GM12878 (cell line): Measurements from ENCODE around the gene S1PR3. TPM values are rescaled to one million over a fixed set of nuclear protein-coding genes. Genes with fewer than 3 reads are reported as not detected.

Experiments used
- ATAC-seq: fragments of 200-7000 bp; cut with Tn5 transposase; 3 replicates; pipeline ENCODE4 v1.9.1; 2020; ENCODE audit warnings: mild to moderate bottlenecking, moderate library complexity
- BruUV-seq: library from RNA; stranded (reverse); fragments of 400-500 nt; replicated peaks from 2 replicates; lab custom pipeline; 2021; lab: Mats Ljungman, UMichigan
- CTCF ChIA-PET: fragments of 300-600 bp; sonication (Branson Sonifier 250); formaldehyde crosslinking; extraction: SDS; loops from one replicate; lab custom pipeline; 2021; ENCODE audit warnings: inconsistent platforms; lab: Yijun Ruan, JAX
- POLR2A ChIA-PET: fragments of 350-600 bp; formaldehyde crosslinking; extraction: SDS; loops from one replicate; lab custom pipeline; 2021; ENCODE audit warnings: inconsistent platforms; lab: Charles Lee
- RAD21 ChIA-PET: fragments of 300-600 bp; sonication (Branson Sonifier 250); formaldehyde crosslinking; loops from one replicate; lab custom pipeline; 2023; ENCODE audit warnings: antibody characterized with exemption; ENCODE audit not compliant: unreplicated experiment; lab: Charles Lee
- SMC1A ChIA-PET: fragments of 300-600 bp; sonication (Branson Sonifier 250); formaldehyde crosslinking; loops from one replicate; lab custom pipeline; 2023; ENCODE audit not compliant: unreplicated experiment, uncharacterized antibody; lab: Charles Lee
- DNase-seq: peaks from one replicate; pipeline ENCODE4 v3.0.0-alpha.2; 2011; ENCODE audit warnings: low read depth, low spot score
- FAIRE-seq: peaks from 3 replicates; lab custom pipeline; 2011; peaks lifted over from hg19 to GRCh38; lab: Jason Lieb, UNC
- H2AFZ ChIP-seq: 2 replicates; pipeline ENCODE4 v1.6.0; 2011; ENCODE audit warnings: low read depth, low read length, control low read depth; ENCODE audit not compliant: control insufficient read depth
- H3K27ac ChIP-seq: 2 replicates; pipeline ENCODE4 v1.5.1; 2011; ENCODE audit warnings: control low read depth; ENCODE audit not compliant: control insufficient read depth, insufficient read depth
- H3K27me3 ChIP-seq, 2 experiments: replicated peaks in 1 of 2; 2 replicates each; pipeline versions ENCODE4 v1.6.0 to v1.6.1; 2011; ENCODE audit warnings: low read length in 1 of 2; ENCODE audit not compliant: control insufficient read depth in 2 of 2, insufficient read depth in 2 of 2
- H3K36me3 ChIP-seq, 2 experiments: 2 replicates each; pipeline ENCODE4 v1.5.1; 2011; ENCODE audit warnings: low read length in 1 of 2; ENCODE audit not compliant: control insufficient read depth in 2 of 2, insufficient read depth in 2 of 2
- H3K4me1 ChIP-seq: 2 replicates; pipeline ENCODE4 v1.6.1; 2011; ENCODE audit warnings: mild to moderate bottlenecking, low read length, moderate library complexity, mixed read lengths; ENCODE audit not compliant: control insufficient read depth, insufficient read depth
- H3K4me2 ChIP-seq: 2 replicates; pipeline ENCODE4 v1.6.0; 2011; ENCODE audit warnings: control low read depth; ENCODE audit not compliant: control insufficient read depth, insufficient read depth
- H3K4me3 ChIP-seq: fragments of 200-600 bp; sonication (generic); 2 replicates; pipeline ENCODE4 v1.5.1; 2016
- H3K79me2 ChIP-seq: 2 replicates; pipeline ENCODE4 v1.6.0; 2011; ENCODE audit warnings: low read length; ENCODE audit not compliant: control insufficient read depth, insufficient read depth
- H3K9ac ChIP-seq: 2 replicates; pipeline ENCODE4 v1.8.0; 2011; ENCODE audit warnings: low read length, control low read depth, mixed read lengths; ENCODE audit not compliant: control insufficient read depth, insufficient read depth
- H3K9me3 ChIP-seq: replicated peaks from 3 replicates; pipeline ENCODE4 v1.5.1; 2011; ENCODE audit warnings: mild to moderate bottlenecking, low read length; ENCODE audit not compliant: control insufficient read depth, insufficient read depth
- H4K20me1 ChIP-seq: 2 replicates; pipeline ENCODE4 v1.6.0; 2011; ENCODE audit not compliant: control insufficient read depth, insufficient read depth
- ATF7 ChIP-seq: fragments of 450-650 bp; IDR thresholded peaks from 2 replicates; pipeline ENCODE4 v1.6.1; 2016; ENCODE audit warnings: low read depth, mild to moderate bottlenecking
- BMI1 ChIP-seq: fragments of 450-650 bp; IDR thresholded peaks from 2 replicates; pipeline ENCODE4 v1.6.1; 2016; ENCODE audit warnings: mild to moderate bottlenecking, moderate library complexity, borderline replicate concordance
- CHD2 ChIP-seq: IDR thresholded peaks from 2 replicates; pipeline ENCODE4 v1.6.1; 2011; ENCODE audit warnings: low read depth, low read length, improper control_type of control experiment, borderline replicate concordance
- CREM ChIP-seq: IDR thresholded peaks from 2 replicates; pipeline ENCODE4 v1.6.1; 2014; ENCODE audit warnings: antibody characterized with exemption, low read depth
- E2F8 ChIP-seq: fragments of 450-650 bp; IDR thresholded peaks from 2 replicates; pipeline ENCODE4 v1.6.1; 2018; ENCODE audit warnings: mild to moderate bottlenecking, low read depth, moderate library complexity; ENCODE audit not compliant: partially characterized antibody
- HDAC2 ChIP-seq: fragments of 200-600 bp; sonication (generic); IDR thresholded peaks from 2 replicates; pipeline ENCODE4 v1.6.1; 2017
- KDM1A ChIP-seq: fragments of 200-600 bp; sonication (generic); IDR thresholded peaks from 2 replicates; pipeline ENCODE4 v1.6.1; 2016; ENCODE audit warnings: borderline replicate concordance
- MYC ChIP-seq: IDR thresholded peaks from 2 replicates; pipeline ENCODE4 v1.6.1; 2011; ENCODE audit warnings: mild to moderate bottlenecking, low read length, moderate library complexity, inconsistent platforms; ENCODE audit not compliant: insufficient read depth, insufficient replicate concordance, insufficient read length, severe bottlenecking
- SMC3 ChIP-seq: IDR thresholded peaks from 2 replicates; pipeline ENCODE4 v1.6.1; 2011; ENCODE audit warnings: low read length, improper control_type of control experiment, borderline replicate concordance
- USF1 ChIP-seq: IDR thresholded peaks from 2 replicates; pipeline ENCODE4 v1.6.1; 2011; ENCODE audit warnings: borderline replicate concordance, low read depth, mild to moderate bottlenecking, moderate library complexity, mixed read lengths, low read length; ENCODE audit not compliant: insufficient read depth; ENCODE audit errors: extremely low read length
- YBX1 ChIP-seq: fragments of 450-650 bp; IDR thresholded peaks from 2 replicates; pipeline ENCODE4 v1.6.1; 2016; ENCODE audit warnings: antibody characterized with exemption
- WGBS: methylation state at CpG from one replicate; pipeline ENCODE4 v1.1.6; 2016; ENCODE audit warnings: low lambda C conversion rate; ENCODE audit not compliant: insufficient replicate concordance, insufficient coverage; ENCODE audit errors: missing lambda C conversion rate; 5-methylcytosine and 5-hydroxymethylcytosine counted together
- in situ Hi-C: fragments of 300-500 bp; cut with MboI; formaldehyde crosslinking; loops from 9 replicates; pipeline ENCODE4 v1.14.3; 2018; ENCODE audit warnings: mixed read lengths
- intact Hi-C: fragments of 100-400 bp; cut with micrococcal nuclease; formaldehyde crosslinking; loops from one replicate; pipeline ENCODE4 v1.14.2; 2022; ENCODE audit not compliant: unreplicated experiment
- polyA plus RNA-seq, 11 experiments: library from polyadenylated mRNA; depleted of rRNA in 4 of 11; unstranded in 6 of 11; stranded (reverse) in 5 of 11; fragments of >200 nt; fragmentation: Nextera tagmentation in 4 of 11; fragmentation: Illumina TruSeq in 1 of 11; extraction: Ambion mirVana in 4 of 11; extraction: Trizol in 1 of 11; gene quantifications; 1 replicate in 1 of 11; 2 replicates in 10 of 11; pipeline versions ENCODE4 v1.2.1 to v1.2.3, GENCODE V29; 2011 to 2016; ENCODE audit warnings: inconsistent platforms in 2 of 11, missing spikeins in 2 of 11, low read depth in 1 of 11
- total RNA-seq, 4 experiments: library from RNA; depleted of rRNA in 3 of 4; stranded (reverse); fragments of >200 nt in 3 of 4; fragmentation: Illumina TruSeq in 1 of 4; extraction: Trizol in 1 of 4; gene quantifications; 2 replicates each; pipeline versions ENCODE4 v1.2.1 to v1.2.3, GENCODE V29; 2013 to 2021

The S1PR3 gene
- total and polyA plus RNA-seq, 10 of the 15 experiments (the other 5 are each of a cell fraction or from before 2014, with no cell fraction given): 0.01 to 0.18 (median 0.01) TPM; not detected in 7

- Histone ChIP-seq H3K27ac (no peak overlapping the region), H3K79me2 (no peaks in the 10 kb centered on the region), H3K4me2 (no peak overlapping the region), H3K36me3 (no peaks in the 10 kb centered on the region), H3K9ac (no peak overlapping the region), H4K20me1 (no peaks in the 10 kb centered on the region), H2AFZ (no peak overlapping the region), H3K9me3 (no peaks in the 10 kb centered on the region), H3K4me3 (no peak overlapping the region), H3K4me1 (no peaks in the 10 kb centered on the region), H3K27me3 (peaks cover 0 to 1% of the 10 kb centered on the region in 2 experiments; a peak in 2 of 4 replicates)
- ChIA-PET SMC1A (no interaction called here), RAD21 (no interaction called here), CTCF (no interaction called here), POLR2A (no interaction called here)
- no peak for ATAC-seq
- FAIRE-seq: no peak
- in situ Hi-C loops: no loop called here
- TF ChIP-seq SMC3: no peak
- no peak for TF ChIP-seq HDAC2
- TF ChIP-seq CHD2: no peak
- no peak for TF ChIP-seq KDM1A
- TF ChIP-seq CREM: no peak
- TF ChIP-seq BMI1: no peak
- no peak for TF ChIP-seq ATF7
- no peak for TF ChIP-seq YBX1
- TF ChIP-seq USF1: no peak
- no peak for TF ChIP-seq MYC
- no peak for TF ChIP-seq E2F8
- 0% methylated on average over 2 of the region's 2 CpGs for WGBS
- intact Hi-C loops: no loop called here
- BruUV-seq: no TSS peak
- DNase-seq: no peak
Observed at GRCh38 chr9:88983865-88984542, 7.3 kb upstream of the S1PR3 start.
